Cardiac muscle cell (in vitro differentiated cells and primary cell): ENCODE results near the gene ABHD1. TPM values are rescaled to one million over a fixed set of nuclear protein-coding genes. Genes with fewer than 3 reads are reported as not detected.
"Not testable (repeated sequence)": the region's sequence is repeated elsewhere in the genome, so short reads cannot be mapped to it uniquely, and the experiment has no call there.

ENCODE experiments used
- DNase-seq, 2 donors: peaks; one replicate each; pipeline versions ENCODE4 v3.0.0 to v3.0.0-alpha.2; 2010 to 2017; ENCODE audit warnings: low read depth in 1 of 2, low spot score in 1 of 2
- H3K27ac ChIP-seq: fragments of 200-600 bp; sonication (generic); 2 replicates; pipeline ENCODE4 v1.5.1; 2016
- H3K27me3 ChIP-seq: fragments of 200-600 bp; sonication (generic); 2 replicates; pipeline ENCODE4 v1.6.0; 2016; ENCODE audit warnings: control low read depth
- H3K36me3 ChIP-seq: fragments of 200-600 bp; sonication (generic); 2 replicates; pipeline ENCODE4 v1.5.1; 2016; ENCODE audit warnings: control low read depth
- H3K4me1 ChIP-seq: fragments of 200-600 bp; sonication (generic); 2 replicates; pipeline ENCODE4 v1.8.1; 2017; ENCODE audit warnings: low read depth, mild to moderate bottlenecking, mixed run types
- H3K4me3 ChIP-seq: fragments of 200-600 bp; sonication (generic); 2 replicates; pipeline ENCODE4 v1.5.1; 2016; ENCODE audit warnings: mild to moderate bottlenecking
- H3K9me3 ChIP-seq: fragments of 200-600 bp; sonication (generic); 2 replicates; pipeline ENCODE4 v1.5.1; 2017; ENCODE audit warnings: low read depth, mild to moderate bottlenecking, control low read depth
- polyA plus RNA-seq: library from polyadenylated mRNA; unstranded; fragments of >200 nt; fragmentation: Nextera tagmentation; extraction: Ambion mirVana; gene quantifications from 2 replicates; pipeline ENCODE4 v1.2.1, GENCODE V29; 2016
- total RNA-seq: library from RNA; depleted of rRNA; stranded (reverse); fragments of >200 nt; gene quantifications from 2 replicates; pipeline ENCODE4 v1.2.3, GENCODE V29; 2016
- TF ChIP-seq, protein P1 (sequence below): IDR thresholded peaks from 2 replicates; pipeline ENCODE4 v1.5.1; 2012; ENCODE audit warnings: low read depth, mild to moderate bottlenecking, low read length

Gene ABHD1
- total RNA-seq (0.27 and 0.56 TPM in 2 replicates), polyA plus RNA-seq (2.0 and 3.2 TPM in 2 replicates)

DNA sequence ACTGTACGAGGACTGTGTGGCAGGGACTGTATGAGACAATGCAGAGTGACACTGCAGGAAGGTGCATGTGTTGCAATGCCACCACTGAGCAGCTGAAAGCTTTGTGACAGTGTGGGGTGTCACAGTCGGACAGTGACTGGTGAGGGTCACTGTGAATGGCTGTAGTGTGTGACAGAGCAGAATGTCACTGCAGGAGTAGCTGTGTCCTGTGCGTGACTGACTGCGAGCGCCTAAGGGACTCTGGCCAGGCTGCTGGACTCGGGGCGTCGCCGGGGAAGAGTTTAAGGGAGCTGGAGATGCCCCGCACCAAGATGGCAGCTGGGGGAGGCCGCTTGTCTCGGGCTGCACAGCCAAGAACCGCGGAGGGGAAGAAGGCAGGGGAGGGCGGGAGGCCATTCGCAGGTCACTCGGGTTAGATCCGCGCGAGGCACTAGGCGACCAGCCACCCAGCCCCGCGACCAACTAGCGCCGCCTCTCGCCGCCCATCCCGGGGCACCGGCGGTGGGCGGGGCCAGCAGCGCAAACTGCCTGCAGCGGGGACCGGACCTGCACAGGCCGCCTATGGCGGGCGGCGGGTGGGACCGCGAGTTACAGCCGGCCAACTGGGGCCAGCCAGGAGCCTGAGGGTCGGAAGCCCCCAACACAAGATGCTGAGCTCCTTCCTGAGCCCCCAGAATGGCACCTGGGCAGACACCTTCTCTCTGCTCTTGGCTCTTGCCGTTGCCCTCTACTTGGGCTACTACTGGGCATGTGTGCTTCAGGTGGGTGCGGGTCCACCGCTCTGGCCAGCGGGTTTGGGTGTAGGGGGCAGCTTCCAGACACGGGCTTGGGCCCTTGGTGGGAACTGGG is at the start of gene ABHD1:
Gene ABHD1, plus strand, starts transcription at position 514 of the 849 bp plus-strand sequence. Its CDS starts 134 bp downstream, at position 648.
- H3K27ac ChIP-seq, result no peak within 1 kb of the TSS
- H3K36me3 ChIP-seq, result no peaks in the 10 kb centered on the region
- H3K4me1 ChIP-seq, result no peaks in the 10 kb centered on the region
- H3K27me3 ChIP-seq, result peaks cover 49% of the 10 kb centered on the region
- no peaks in the 10 kb centered on the region for H3K9me3 ChIP-seq
- DNase-seq, result peak; percentile 22 to 66
- H3K4me3 ChIP-seq, result peak within 1 kb of the TSS; percentile 58
- TF ChIP-seq, protein P1, sequence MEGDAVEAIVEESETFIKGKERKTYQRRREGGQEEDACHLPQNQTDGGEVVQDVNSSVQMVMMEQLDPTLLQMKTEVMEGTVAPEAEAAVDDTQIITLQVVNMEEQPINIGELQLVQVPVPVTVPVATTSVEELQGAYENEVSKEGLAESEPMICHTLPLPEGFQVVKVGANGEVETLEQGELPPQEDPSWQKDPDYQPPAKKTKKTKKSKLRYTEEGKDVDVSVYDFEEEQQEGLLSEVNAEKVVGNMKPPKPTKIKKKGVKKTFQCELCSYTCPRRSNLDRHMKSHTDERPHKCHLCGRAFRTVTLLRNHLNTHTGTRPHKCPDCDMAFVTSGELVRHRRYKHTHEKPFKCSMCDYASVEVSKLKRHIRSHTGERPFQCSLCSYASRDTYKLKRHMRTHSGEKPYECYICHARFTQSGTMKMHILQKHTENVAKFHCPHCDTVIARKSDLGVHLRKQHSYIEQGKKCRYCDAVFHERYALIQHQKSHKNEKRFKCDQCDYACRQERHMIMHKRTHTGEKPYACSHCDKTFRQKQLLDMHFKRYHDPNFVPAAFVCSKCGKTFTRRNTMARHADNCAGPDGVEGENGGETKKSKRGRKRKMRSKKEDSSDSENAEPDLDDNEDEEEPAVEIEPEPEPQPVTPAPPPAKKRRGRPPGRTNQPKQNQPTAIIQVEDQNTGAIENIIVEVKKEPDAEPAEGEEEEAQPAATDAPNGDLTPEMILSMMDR, result no peak

DNA sequence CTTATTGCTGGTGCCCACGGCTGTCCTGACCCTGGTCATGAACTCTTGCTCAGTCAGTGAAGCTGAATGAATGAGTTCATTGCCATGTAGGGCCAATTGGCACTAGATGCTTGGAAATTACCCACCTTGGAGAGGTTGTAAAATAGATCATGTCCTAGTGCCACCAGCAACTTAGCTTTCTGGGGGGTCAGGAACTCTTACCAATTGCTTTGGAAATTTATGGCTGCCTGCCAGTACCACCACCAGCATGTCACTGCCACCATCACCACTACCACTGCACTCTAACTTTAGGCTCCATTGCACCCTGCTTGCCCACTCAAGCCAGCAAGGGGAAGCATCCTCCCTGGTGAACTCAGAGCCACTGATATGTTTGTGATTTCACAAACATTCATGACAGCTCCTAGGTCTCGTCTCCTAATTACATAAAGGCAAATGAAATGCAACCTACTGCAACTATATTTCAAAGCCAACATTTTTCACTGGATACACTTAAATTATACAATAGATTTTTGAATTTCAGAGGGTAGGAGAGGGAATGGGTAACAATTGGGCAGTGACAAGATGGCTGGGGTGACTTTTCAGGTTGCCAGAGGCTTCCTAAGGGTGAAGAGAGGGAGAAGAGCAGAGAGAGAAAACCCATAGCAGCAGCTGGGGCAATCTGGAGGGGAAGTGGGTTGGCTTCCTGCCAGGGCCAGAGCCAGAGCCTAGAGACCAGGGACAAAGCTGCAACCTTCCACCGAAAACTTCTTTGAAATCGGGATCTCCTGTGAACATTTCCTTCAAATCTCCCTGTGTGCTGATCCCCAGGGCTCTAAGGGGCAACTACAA is 48.7 kb upstream of the ABHD1 start:
- H3K9me3 ChIP-seq, result no peaks in the 10 kb centered on the region
- H3K27ac ChIP-seq, result peak overlapping the region; percentile 100
- peak; percentile 47 to 84 for DNase-seq
- no peaks in the 10 kb centered on the region for H3K27me3 ChIP-seq
- TF ChIP-seq, protein P1, result no peak
- no peaks in the 10 kb centered on the region for H3K36me3 ChIP-seq
- H3K4me1 ChIP-seq, result peaks cover 33% of the 10 kb centered on the region
- no peak overlapping the region for H3K4me3 ChIP-seq

DNA sequence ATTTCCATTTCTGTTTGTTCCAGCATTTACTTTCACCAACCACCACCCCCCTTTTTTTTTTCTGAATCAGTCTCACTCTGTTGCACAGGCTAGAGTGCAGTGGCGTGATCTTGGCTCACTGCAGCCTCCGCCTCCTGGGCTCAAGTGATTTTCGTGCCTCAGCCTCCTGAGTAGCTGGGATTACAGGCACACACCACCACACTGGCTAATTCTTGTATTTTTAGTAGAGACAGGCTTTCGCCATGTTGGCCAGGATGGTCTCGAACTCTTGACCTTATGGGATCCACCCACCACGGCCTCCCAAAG is 48.1 kb upstream of the ABHD1 start:
- H3K9me3 ChIP-seq, H3K4me3 ChIP-seq, H3K27me3 ChIP-seq, H3K36me3 ChIP-seq, DNase-seq: not testable (repeated sequence)
- peaks cover 28% of the 10 kb centered on the region for H3K4me1 ChIP-seq
- H3K27ac ChIP-seq, result peak overlapping the region; percentile 7

DNA sequence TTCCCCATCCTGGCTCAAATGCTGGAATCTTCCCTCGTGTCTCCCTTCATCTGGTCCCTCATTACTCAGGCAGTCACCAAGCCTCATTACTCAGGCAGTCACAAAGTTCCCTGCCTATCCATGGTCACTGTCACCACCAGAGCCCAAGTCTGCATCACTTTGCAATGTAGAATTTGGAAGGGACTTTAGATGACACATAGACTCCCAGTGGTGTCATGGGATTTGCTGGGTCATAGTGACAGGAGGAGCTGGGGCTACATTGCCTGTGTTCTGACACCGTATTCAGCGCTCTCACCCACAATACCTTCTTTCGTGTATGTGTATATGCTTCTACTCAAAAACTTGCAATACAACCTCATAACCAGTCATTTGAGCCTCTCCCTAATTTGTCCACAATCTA is 47.3 kb upstream of the ABHD1 start:
- H3K9me3 ChIP-seq, result no peaks in the 10 kb centered on the region
- no peaks in the 10 kb centered on the region for H3K36me3 ChIP-seq
- TF ChIP-seq, protein P1, result no peak
- no peaks in the 10 kb centered on the region for H3K27me3 ChIP-seq
- peaks cover 31% of the 10 kb centered on the region for H3K4me1 ChIP-seq
- no peak for DNase-seq
- no peak overlapping the region for H3K27ac ChIP-seq
- no peak overlapping the region for H3K4me3 ChIP-seq

DNA sequence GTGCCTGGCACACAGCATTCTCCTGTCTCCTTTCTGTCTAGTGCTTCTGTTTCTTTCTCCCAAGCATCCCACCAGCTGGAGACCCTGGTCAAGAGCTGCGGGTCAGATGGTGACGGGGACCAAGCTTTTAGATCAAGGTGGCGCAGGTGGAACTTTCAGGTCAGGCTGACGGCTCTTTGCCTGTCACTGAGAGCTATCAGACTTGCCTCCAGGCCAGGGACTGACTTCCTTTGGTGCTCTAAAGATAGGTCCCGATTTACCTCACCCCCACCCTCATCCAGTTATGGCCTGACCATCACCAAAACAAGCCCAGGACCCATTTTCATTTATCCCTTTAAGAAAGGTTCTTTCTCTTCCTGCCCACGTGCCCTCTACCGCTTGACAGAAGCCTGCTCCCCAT is 46.4 kb upstream of the ABHD1 start:
- H3K27me3 ChIP-seq, result no peaks in the 10 kb centered on the region
- no peaks in the 10 kb centered on the region for H3K9me3 ChIP-seq
- no peak overlapping the region for H3K27ac ChIP-seq
- no peak overlapping the region for H3K4me3 ChIP-seq
- TF ChIP-seq, protein P1, result no peak
- H3K4me1 ChIP-seq, result peaks cover 32% of the 10 kb centered on the region
- DNase-seq, result no peak
- H3K36me3 ChIP-seq, result no peaks in the 10 kb centered on the region
